T-helper 2 cell treated with Interferon-gamma antibody and Interleukin-4, amounts not matched to agents 100 ng/mL and 5 ng/mL, for 36 hours (primary cell): ENCODE results near the gene PRAME. TPM values are rescaled to one million over a fixed set of nuclear protein-coding genes. Genes with fewer than 3 reads are reported as not detected.
"Not testable (repeated sequence)": the region's sequence is repeated elsewhere in the genome, so short reads cannot be mapped to it uniquely, and the experiment has no call there.

Experiments
- intact Hi-C: fragments of 100-400 bp; cut with micrococcal nuclease; formaldehyde crosslinking; loops from one replicate; pipeline ENCODE4 v1.15.1; 2023
- total RNA-seq: library from RNA; stranded (reverse); gene quantifications from 2 replicates; pipeline ENCODE4 v1.2.3, GENCODE V29; 2022

PRAME gene
- total RNA-seq, 1 donor from 2014 or later, result not detected

DNA sequence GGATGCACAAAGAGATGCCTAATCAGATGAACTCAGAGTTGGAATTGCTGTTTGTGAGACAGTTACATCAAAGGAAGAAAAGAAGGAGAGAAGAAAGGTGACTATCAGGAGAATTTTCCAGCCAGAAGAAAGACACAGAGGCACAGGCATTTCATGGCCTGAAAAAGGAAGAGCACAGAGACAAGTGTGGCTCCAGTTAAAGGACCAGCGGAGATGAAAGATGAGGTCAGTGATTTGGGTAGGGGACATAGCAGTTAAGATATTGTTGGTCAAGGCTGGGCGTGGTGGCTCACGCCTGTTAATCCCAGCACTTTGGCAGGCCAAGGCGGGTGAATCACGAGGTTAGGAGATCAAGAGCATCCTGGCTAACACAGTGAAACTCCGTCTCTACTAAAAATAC is 35.6 kb downstream of the PRAME start:
- intact Hi-C loops, result no loop called here

GRCh38 chr22:22521631-22522030 is 37.4 kb downstream of the PRAME start:
- intact Hi-C loops, result no loop called here

GRCh38 chr22:22520667-22521602 is 38.1 kb downstream of the PRAME start:
- intact Hi-C loops, result no loop called here

GRCh38 chr22:22520020-22520656 is 38.9 kb downstream of the PRAME start, which contains the start of gene ZNF280A:
ZNF280A (minus strand) TSS chr22:22520270; CDS start chr22:22515630, 4,640 bp downstream.
- intact Hi-C loops, result no loop called here

GRCh38 chr22:22519591-22519990 is 39.5 kb downstream of the PRAME start:
- intact Hi-C loops, result no loop called here

DNA sequence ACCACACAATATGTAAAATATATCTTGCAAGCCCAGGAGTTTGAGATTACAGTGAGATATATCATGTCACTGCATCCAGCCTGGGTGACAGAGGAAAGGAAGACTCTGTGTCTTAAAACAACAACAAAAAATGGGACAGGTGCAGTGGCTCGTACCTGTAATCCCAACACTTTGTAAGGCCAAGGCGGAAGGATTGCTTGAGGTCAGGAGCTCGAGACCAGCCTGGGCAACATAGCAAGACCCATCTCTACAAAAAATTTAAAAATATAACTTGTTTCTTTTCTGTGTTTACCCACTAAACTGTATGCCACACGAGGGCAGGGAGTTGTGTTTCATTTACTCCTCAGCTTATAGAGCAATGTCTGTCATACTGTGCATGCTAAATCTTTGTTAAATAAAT is 42.1 kb downstream of the PRAME start:
- intact Hi-C loops, result no loop called here

DNA sequence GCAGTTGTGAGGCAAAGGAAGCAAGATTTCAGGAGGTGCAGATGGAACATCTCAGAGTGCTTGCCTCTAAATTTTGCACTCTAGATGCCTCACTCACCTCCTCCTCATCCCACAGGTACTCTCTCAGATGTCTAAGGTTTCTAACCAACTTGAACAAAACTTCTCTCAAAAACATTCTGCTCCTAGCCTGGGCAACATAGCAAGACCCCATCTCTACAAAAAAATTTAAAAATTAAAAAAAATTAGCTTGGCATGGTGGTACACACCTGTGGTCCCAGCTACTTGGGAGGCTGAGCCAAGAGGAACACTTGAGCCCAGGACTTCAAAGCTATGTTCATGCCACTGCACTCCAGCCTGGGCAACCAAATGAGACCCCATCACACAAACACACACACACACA is 43.2 kb downstream of the PRAME start:
- intact Hi-C loops, result no loop called here

DNA sequence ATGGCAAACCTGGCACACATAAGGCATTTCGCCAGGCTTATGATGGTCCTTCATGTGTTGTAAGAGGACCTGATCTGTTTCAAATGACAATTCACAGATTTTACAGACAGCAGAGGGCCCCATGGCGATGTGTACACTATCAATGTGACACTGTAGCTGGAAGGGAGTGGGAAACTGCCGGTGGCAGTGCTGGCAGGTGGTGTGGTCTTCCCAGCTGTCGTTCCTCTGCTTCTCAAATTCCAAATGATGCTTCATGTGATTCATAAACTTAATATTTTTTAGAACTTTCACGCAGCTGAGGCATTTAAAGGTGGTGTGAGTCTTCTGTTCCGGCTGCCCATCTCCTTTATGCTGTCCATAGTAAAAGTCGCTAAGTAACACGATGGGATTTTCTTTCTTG is 44.6 kb downstream of the PRAME start:
- intact Hi-C loops, result not testable (repeated sequence)

DNA sequence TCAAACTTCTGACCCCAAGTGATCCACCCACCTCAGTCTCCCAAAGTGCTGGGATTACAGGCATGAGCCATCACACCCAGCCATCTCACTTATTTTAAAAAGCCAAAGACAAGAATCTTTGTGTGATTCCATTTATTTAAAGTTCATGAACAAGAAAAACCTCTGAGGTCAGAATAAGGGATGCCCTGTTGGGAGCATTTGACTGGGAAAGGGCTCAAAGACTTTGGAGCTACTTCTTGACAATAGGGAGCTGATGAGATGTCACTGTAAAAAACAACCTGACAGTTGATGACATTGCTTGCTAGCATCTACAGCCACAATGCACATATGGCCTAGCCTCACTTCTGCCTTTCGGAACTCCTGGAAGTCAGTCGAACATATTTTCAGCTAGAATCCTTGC is 45.4 kb downstream of the PRAME start:
- intact Hi-C loops, result no loop called here

DNA sequence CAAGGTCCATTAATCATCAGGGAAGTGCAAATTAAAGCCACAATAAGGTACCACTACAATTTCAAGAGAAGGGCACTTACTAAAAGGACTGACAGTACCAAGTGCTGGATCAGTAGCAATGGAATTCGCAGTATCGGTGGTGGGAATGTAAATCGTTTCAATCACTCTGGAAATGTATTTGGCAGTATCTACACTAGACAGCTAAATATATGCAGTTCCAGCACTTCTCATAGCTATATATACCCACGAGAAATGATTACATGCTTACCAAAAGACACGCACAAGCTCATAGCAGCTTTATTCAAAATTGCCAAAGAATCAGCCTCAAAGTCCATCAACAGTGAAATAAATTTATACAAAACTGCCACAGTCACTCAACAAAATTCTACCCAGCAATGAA is 46.1 kb downstream of the PRAME start:
- intact Hi-C loops, result no loop called here

GRCh38 chr22:22510833-22511232 is 48.2 kb downstream of the PRAME start:
- intact Hi-C loops, result not testable (repeated sequence)

- intact Hi-C loops, result not testable (repeated sequence)
Measured at GRCh38 chr22:22509912-22510311, 49.2 kb downstream of the PRAME start.

DNA sequence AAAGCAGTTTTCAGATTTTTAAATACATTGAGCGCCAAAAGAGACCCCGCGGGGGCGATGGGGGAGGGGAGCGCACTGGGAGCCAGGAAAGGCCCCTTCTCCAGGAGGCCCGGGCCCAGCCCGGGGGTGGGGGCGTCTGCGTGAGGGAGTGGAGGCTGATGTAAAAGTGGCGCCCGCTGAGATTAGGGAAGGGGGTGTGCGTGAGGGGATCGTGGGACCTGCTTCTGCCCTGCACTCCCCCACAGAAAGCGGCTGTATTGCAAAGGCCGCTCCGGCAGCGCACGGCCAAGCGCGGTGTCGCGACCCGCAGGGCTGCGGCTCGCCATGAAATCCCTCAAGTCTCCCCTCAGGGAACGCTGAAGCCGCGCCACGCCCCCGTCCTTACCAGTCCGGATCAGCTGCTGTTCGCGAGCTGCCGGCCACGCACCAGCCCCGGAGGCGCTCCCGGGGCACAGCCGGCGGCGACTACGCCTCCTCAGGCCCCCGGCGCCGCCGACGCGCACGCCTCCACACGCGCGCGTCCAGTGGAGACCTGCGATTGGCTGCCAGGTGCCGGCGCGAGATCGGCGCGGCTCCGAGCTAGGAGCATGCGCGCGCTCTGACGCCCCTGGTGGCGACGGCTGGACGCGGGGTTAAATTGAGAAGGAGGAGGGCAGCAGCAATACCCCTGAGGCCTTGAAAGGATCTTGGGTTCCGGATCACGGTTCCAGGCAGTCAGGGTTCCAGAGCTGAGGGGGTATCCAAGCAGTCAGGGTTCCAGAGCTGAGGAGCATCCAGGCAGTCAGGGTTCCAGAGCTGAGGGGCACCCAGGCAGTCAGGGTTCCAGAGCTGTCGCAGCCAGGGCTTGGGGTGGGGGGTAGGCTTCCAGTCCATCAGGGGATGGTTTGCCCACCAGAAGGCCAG is 50.5 kb downstream of the PRAME start, which contains the start of gene ZNF280B:
Gene ZNF280B, minus strand, starts transcription at position 469 of the 903 bp plus-strand sequence. CDS start 19,344 bp downstream, outside the sequence.
- intact Hi-C loops, result no loop called here

GRCh38 chr22:22507743-22508273 is 51.3 kb downstream of the PRAME start:
- intact Hi-C loops, result no loop called here

- intact Hi-C loops, result no loop called here
Measured at GRCh38 chr22:22506736-22507135, 52.3 kb downstream of the PRAME start.

- intact Hi-C loops, result no loop called here
Measured at GRCh38 chr22:22498267-22498666, 60.8 kb downstream of the PRAME start.

Other genes starting within 250 kb of the PRAME start
- gene ZNF280B, start 50.5 kb downstream of the PRAME start, total RNA-seq, result 3.1 and 3.3 TPM in 2 replicates
- not detected in 2 replicates for gene ZNF280A, start 39.0 kb downstream of the PRAME start, total RNA-seq
- gene GGTLC2, start 85.3 kb upstream of the PRAME start, total RNA-seq, result not detected in 2 replicates